A549 (cell line): Measurements from ENCODE around the gene BABAM2.

Source experiments
- BCL3 ChIP-seq: fragments of >200 bp; sonication (Bioruptor Twin); formaldehyde crosslinking; IDR thresholded peaks from 3 replicates; pipeline ENCODE4 v1.6.1; 2016
- CHD4 ChIP-seq: fragments of 200-600 bp; sonication (generic); IDR thresholded peaks from 2 replicates; pipeline ENCODE4 v1.6.1; 2016; ENCODE audit warnings: antibody characterized with exemption, mild to moderate bottlenecking, borderline replicate concordance
- CTCF ChIP-seq: fragments of >200 bp; sonication (Bioruptor Twin); formaldehyde crosslinking; IDR thresholded peaks from 3 replicates; pipeline ENCODE4 v1.5.1; 2016
- FOSL2 ChIP-seq, 2 experiments: fragments of 450-650 bp in 1 of 2; fragments of >200 bp in 1 of 2; sonication (Bioruptor Twin) in 1 of 2; formaldehyde crosslinking; IDR thresholded peaks; 2 replicates each; pipeline versions ENCODE4 v1.5.0 to v1.6.1; 2016 to 2020; ENCODE audit warnings: mild to moderate bottlenecking in 1 of 2, moderate library complexity in 1 of 2
- HOXA7 ChIP-seq: fragments of 250-450 bp; sonication (Bioruptor Pico); IDR thresholded peaks from 2 replicates; pipeline ENCODE4 v1.5.0; 2020; ENCODE audit warnings: mild to moderate bottlenecking, moderate library complexity
- PHF8 ChIP-seq: fragments of 200-600 bp; sonication (generic); IDR thresholded peaks from 2 replicates; pipeline ENCODE4 v1.6.1; 2016; ENCODE audit warnings: low read depth, mild to moderate bottlenecking, antibody characterized with exemption, moderate library complexity, borderline replicate concordance
- RARB ChIP-seq: fragments of 250-450 bp; sonication (Bioruptor Pico); IDR thresholded peaks from 2 replicates; pipeline ENCODE4 v1.8.0; 2021; ENCODE audit warnings: mild to moderate bottlenecking, moderate library complexity
- RNF2 ChIP-seq: fragments of 200-600 bp; sonication (generic); IDR thresholded peaks from 2 replicates; pipeline ENCODE4 v1.6.1; 2016; ENCODE audit warnings: low read depth, mild to moderate bottlenecking, antibody characterized with exemption, moderate library complexity, borderline replicate concordance
- TP53 ChIP-seq: fragments of 250-450 bp; sonication (Bioruptor Pico); IDR thresholded peaks from 2 replicates; pipeline ENCODE4 v1.5.0; 2021; ENCODE audit warnings: mild to moderate bottlenecking, moderate library complexity

GRCh38 chr2:27988306-27988705 is 97.8 kb downstream of the BABAM2 start:
- no peak for TF ChIP-seq PHF8
- no peak for TF ChIP-seq CTCF
- no peak for TF ChIP-seq RARB (CRISPR knock-in tag)
- TF ChIP-seq HOXA7 (CRISPR knock-in tag), result no peak
- TF ChIP-seq CHD4, result no peak
- no peak for TF ChIP-seq TP53 (CRISPR knock-in tag)
- TF ChIP-seq BCL3, result no peak
- TF ChIP-seq FOSL2 (IDR thresholded peaks at IDR 0.05), result no peak
- TF ChIP-seq FOSL2 (CRISPR knock-in tag; IDR thresholded peaks at IDR 0.05), result no peak
- TF ChIP-seq RNF2, result no peak
